Measurements from ENCODE around the gene TTN. TPM values are rescaled to one million over a fixed set of nuclear protein-coding genes. Genes with fewer than 3 reads are reported as not detected.
"Not testable (repeated sequence)": the region's sequence is repeated elsewhere in the genome, so short reads cannot be mapped to it uniquely, and the experiment has no call there.

Gene TTN
- total and polyA plus RNA-seq, 9 donors, result 0.17 to 12.9 (median 1.2) TPM

GRCh38 chr2:178666458-178666857 lies 140.8 kb downstream of the TTN start:
- DNase-seq, result no peak
- Histone ChIP-seq H3K9me3 (no peaks in the 10 kb centered on the region), H3K27ac (no peak overlapping the region), H3K4me3 (no peak overlapping the region), H3K36me3 (no peaks in the 10 kb centered on the region), H3K27me3 (no peaks in the 10 kb centered on the region), H3K4me1 (ENCODE audit: insufficient read depth) (no peaks in the 10 kb centered on the region)
- TF ChIP-seq EP300 (IDR thresholded peaks at IDR 0.05), result no peak
- intact Hi-C loops (cut with DNase I), result no loop called here

DNA sequence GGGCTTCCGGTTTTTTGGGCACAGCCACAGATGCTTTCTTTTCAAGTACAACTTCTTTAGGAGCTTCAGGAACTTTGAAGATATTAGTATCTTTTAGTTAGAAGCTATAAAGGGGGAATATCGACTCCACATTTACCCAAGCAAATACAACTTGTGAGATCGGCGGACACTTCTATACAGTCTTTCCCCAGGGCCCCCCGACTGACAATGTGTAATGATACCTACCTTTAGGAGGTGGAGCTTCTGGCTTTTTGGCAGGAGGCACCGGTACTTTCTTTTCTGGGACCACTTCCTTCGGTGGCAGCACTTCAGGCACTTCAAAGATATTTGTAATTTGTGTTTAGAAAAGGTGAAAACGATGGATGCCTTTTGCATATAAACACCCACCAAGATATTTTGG lies 148.7 kb downstream of the TTN start:
- intact Hi-C loops (cut with DNase I); H3K27me3 ChIP-seq; DNase-seq; H3K4me3 ChIP-seq; H3K9me3 ChIP-seq; H3K4me1 ChIP-seq (ENCODE audit: insufficient read depth); H3K36me3 ChIP-seq; H3K27ac ChIP-seq: not testable (repeated sequence)
- WGBS, 3 donors, result 91 to 92% methylated on average over 2 to 3 of the region's 8 CpGs; no CpG with 5 or more reads in 1 of the 3 donors

GRCh38 chr2:178650554-178650953 lies 156.7 kb downstream of the TTN start:
- TF ChIP-seq CTCF (IDR thresholded peaks at IDR 0.05), result no peak
- no peak for TF ChIP-seq EP300 (IDR thresholded peaks at IDR 0.05)
- TF ChIP-seq POLR2A (IDR thresholded peaks at IDR 0.05), result no peak
- Histone ChIP-seq H3K4me1 (ENCODE audit: insufficient read depth) (no peaks in the 10 kb centered on the region), H3K36me3 (no peaks in the 10 kb centered on the region)

GRCh38 chr2:178644919-178645318 lies 162.3 kb downstream of the TTN start:
- Histone ChIP-seq H3K9me3 (no peaks in the 10 kb centered on the region), H3K27me3 (no peaks in the 10 kb centered on the region), H3K4me1 (ENCODE audit: insufficient read depth) (no peaks in the 10 kb centered on the region), H3K4me3 (no peak overlapping the region), H3K36me3 (no peaks in the 10 kb centered on the region), H3K27ac (no peak overlapping the region)
- intact Hi-C loops (cut with DNase I), result no loop called here
- TF ChIP-seq CTCF (IDR thresholded peaks at IDR 0.05) (no peak), POLR2A (IDR thresholded peaks at IDR 0.05) (no peak), EP300 (IDR thresholded peaks at IDR 0.05) (no peak)
- 83 to 95% (median 85%) methylated on average over 1 of the region's 1 CpG for WGBS, 3 donors
- no peak for DNase-seq

More at GRCh38 chr2:178650554-178650953, 156.7 kb downstream of the TTN start:
- no peak overlapping the region for H3K4me3 ChIP-seq
- DNase-seq, result no peak
- H3K27ac ChIP-seq, result no peak overlapping the region
- H3K9me3 ChIP-seq, result no peaks in the 10 kb centered on the region
- no peaks in the 10 kb centered on the region for H3K27me3 ChIP-seq
- intact Hi-C loops (cut with DNase I), result no loop called here
- WGBS, 3 donors, result 40 to 51% (median 45%) methylated on average over 5 of the region's 5 CpGs

DNA sequence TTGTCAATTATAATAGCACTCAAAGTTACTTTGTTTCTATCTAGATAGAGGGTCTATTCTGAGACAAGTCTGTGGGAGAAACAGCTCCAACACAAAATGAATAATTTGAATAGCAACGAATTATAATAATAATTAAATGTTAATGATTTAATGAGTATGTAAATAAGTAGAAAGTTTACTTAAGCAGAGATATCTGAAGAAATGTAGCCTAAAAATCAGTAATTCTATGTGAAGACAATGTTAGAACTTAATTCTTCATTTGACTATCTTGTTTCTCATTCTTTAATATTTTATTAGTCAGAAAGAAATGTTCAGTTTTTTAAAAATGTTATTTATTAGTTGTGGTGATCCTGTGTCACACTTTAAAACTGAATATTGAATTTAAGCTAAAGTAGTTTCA lies 165.7 kb downstream of the TTN start:
- TF ChIP-seq POLR2A (IDR thresholded peaks at IDR 0.05), result no peak
- TF ChIP-seq EP300 (IDR thresholded peaks at IDR 0.05), result no peak
- no peak for TF ChIP-seq CTCF (IDR thresholded peaks at IDR 0.05)
- no peaks in the 10 kb centered on the region for H3K4me1 ChIP-seq (ENCODE audit: insufficient read depth)
- H3K27ac ChIP-seq, result no peak overlapping the region
- H3K9me3 ChIP-seq, result no peaks in the 10 kb centered on the region
- intact Hi-C loops (cut with DNase I), result no loop called here
- no peak overlapping the region for H3K4me3 ChIP-seq
- DNase-seq, result no peak
- H3K27me3 ChIP-seq, result no peaks in the 10 kb centered on the region
- no peaks in the 10 kb centered on the region for H3K36me3 ChIP-seq
- WGBS, 3 donors, result 29 to 41% (median 37%) methylated on average over 1 of the region's 1 CpG

DNA sequence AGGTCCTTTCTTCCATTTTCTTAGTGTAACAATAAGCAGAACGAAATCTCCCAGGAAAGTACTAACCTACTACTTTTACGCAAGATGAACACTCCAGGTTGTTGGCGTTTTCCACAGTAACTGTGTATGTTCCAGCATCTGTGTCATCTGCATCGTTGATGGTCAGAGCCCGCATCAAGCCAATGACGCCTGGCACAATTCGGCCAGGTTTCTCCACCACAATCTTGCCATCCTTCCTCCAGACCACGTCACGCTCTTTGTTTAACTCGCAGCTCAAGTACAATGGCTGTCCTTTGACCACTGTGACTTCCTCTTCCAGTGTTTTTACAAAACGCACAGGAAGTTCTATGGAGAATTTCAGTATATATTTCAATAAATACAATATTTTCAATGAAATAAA lies 171.3 kb downstream of the TTN start:
- no peak overlapping the region for H3K27ac ChIP-seq
- TF ChIP-seq CTCF (IDR thresholded peaks at IDR 0.05), result no peak
- no peak for TF ChIP-seq POLR2A (IDR thresholded peaks at IDR 0.05)
- TF ChIP-seq EP300 (IDR thresholded peaks at IDR 0.05), result no peak
- intact Hi-C loops (cut with DNase I), result no loop called here
- H3K4me3 ChIP-seq, result no peak overlapping the region
- H3K4me1 ChIP-seq (ENCODE audit: insufficient read depth), result no peaks in the 10 kb centered on the region
- WGBS, 3 donors, result 95 to 98% (median 97%) methylated on average over 11 of the region's 11 CpGs
- H3K27me3 ChIP-seq, result no peaks in the 10 kb centered on the region
- H3K36me3 ChIP-seq, result no peaks in the 10 kb centered on the region
- DNase-seq, result no peak
- H3K9me3 ChIP-seq, result no peaks in the 10 kb centered on the region

Measured in ovary (tissue), 9 donors.